ENCODE results near the gene PHETA2. TPM values are rescaled to one million over a fixed set of nuclear protein-coding genes. Genes with fewer than 3 reads are reported as not detected.

Gene PHETA2, protein sequence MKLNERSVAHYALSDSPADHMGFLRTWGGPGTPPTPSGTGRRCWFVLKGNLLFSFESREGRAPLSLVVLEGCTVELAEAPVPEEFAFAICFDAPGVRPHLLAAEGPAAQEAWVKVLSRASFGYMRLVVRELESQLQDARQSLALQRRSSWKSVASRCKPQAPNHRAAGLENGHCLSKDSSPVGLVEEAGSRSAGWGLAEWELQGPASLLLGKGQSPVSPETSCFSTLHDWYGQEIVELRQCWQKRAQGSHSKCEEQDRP
- 14.6 and 24.2 TPM in 2 replicates for total RNA-seq

GRCh38 chr22:42074132-42074811 is at the start of gene PHETA2:
Gene PHETA2, plus strand, starts transcription at chr22:42074248. Its CDS starts 3,046 bp downstream, at chr22:42077294.

GRCh38 chr22:42070517-42071422 is 3.3 kb upstream of the PHETA2 start, which contains the start of gene NAGA:
Gene NAGA, minus strand, starts transcription at chr22:42070812. Its CDS starts 515 bp downstream, at chr22:42070297.

GRCh38 chr22:42079319-42080251 is 5.5 kb downstream of the PHETA2 start, which contains the start of gene SMDT1:
Gene SMDT1, plus strand, starts transcription at chr22:42079700. Its CDS starts 69 bp downstream, at chr22:42079769.

DNA sequence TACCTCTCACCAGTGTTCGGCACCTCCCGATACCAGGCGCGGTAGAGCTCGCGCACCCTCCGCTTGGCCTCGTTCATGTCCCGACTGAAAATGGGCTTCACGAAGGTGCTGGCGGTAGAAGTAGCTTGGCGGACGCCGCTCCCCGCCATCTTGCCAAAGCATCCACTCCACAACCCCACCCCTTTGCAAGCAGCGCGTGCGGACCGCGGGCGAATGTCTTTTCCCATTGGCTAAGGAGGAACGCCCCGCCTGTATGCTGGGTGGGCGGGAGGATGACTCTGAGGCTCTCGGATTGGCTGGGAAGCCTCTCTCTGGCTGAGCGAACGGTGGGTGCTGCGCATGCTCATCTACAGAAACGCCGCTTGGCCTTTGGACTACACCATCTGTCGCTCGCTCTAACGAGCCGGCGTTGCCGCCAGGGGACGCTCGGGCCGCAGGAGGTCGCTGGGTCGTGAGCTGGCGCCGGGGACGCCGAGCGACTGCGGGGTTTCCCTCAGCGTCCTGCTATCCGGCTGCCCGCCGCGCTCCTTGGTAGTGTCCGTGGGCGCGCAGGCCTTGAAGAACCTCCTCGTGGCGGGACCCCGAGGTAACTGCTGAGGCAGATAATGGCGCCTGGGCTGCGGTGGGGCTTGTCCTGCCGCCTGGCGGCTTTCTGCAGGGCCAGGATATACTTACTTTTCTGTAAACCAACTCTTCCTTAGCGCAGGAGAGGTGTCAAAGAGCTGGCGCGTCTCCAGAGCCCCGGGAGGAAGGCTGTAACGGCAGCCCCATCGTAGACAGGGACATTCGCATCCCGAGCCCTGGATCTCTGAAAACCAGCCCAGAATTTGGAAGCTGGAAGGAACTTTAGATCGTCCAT is 16.8 kb downstream of the PHETA2 start, which contains the start of gene NDUFA6:
NDUFA6 (minus strand) TSS at position 177 of the 859 bp plus-strand sequence; CDS start at position 149, 28 bp downstream.

Small RNAs within 50 kb of the gene (small RNA-seq; reads per million reads assigned to genes)
- not detected for gene SNORD13P1

Other genes starting within 250 kb of the PHETA2 start
- gene SREBF2, start 241.1 kb upstream of the PHETA2 start, total RNA-seq, result 74.9 and 76.4 TPM in 2 replicates
- not detected in 2 replicates for gene SHISA8, start 159.2 kb upstream of the PHETA2 start, total RNA-seq
- gene TNFRSF13C, start 147.4 kb upstream of the PHETA2 start, total RNA-seq, result 0.29 and 0.33 TPM in 2 replicates
- 9.1 and 12.6 TPM in 2 replicates for gene CENPM, start 127.1 kb upstream of the PHETA2 start, total RNA-seq
- under 0.01 TPM in 2 replicates for gene SEPTIN3, start 104.8 kb upstream of the PHETA2 start, total RNA-seq
- gene WBP2NL, start 75.5 kb upstream of the PHETA2 start, total RNA-seq, result 0.98 TPM in 1 of 2 replicates, not detected in the other
- 32.9 and 38.2 TPM in 2 replicates for gene NAGA, start 3.4 kb upstream of the PHETA2 start, total RNA-seq
- 4.9 and 5.0 TPM in 2 replicates for gene SMDT1, start 5.5 kb downstream of the PHETA2 start, total RNA-seq
- 26.5 and 30.9 TPM in 2 replicates for gene NDUFA6, start 16.5 kb downstream of the PHETA2 start, total RNA-seq
- under 0.01 and 0.10 TPM in 2 replicates for gene CYP2D6, start 56.6 kb downstream of the PHETA2 start, total RNA-seq
- gene TCF20, start 196.4 kb downstream of the PHETA2 start, total RNA-seq, result 33.9 and 35.9 TPM in 2 replicates